Urinary bladder (tissue), 4 donors: ENCODE results near the gene ASTL. TPM values are rescaled to one million over a fixed set of nuclear protein-coding genes. Genes with fewer than 3 reads are reported as not detected.
"Not testable (repeated sequence)": the region's sequence is repeated elsewhere in the genome, so short reads cannot be mapped to it uniquely, and the experiment has no call there.

ENCODE experiments used
- DNase-seq: peaks from one replicate; pipeline ENCODE4 v3.0.0-alpha.2; 2015; ENCODE audit errors: extremely low spot score
- H3K27ac ChIP-seq: one replicate; pipeline ENCODE4 v1.5.1; 2013; ENCODE audit warnings: low read depth, mild to moderate bottlenecking, moderate library complexity
- H3K36me3 ChIP-seq: one replicate; pipeline ENCODE4 v1.6.1; 2013; ENCODE audit warnings: mild to moderate bottlenecking, moderate library complexity; ENCODE audit not compliant: insufficient read depth
- H3K4me1 ChIP-seq: one replicate; pipeline ENCODE4 v1.6.1; 2013; ENCODE audit warnings: mild to moderate bottlenecking, moderate library complexity; ENCODE audit not compliant: insufficient read depth
- H3K4me3 ChIP-seq: one replicate; pipeline ENCODE4 v1.5.1; 2013; ENCODE audit warnings: low read depth, low read length
- WGBS: extraction: QIAGEN DNeasy Blood & Tissue Kit; methylation state at CpG from one replicate; pipeline ENCODE4 v1.1.7; 2013; 5-methylcytosine and 5-hydroxymethylcytosine counted together
- polyA plus RNA-seq: library from polyadenylated mRNA; stranded (reverse); fragments of 200-250 nt; gene quantifications from one replicate; pipeline ENCODE4 v1.2.3, GENCODE V29; 2013
- total RNA-seq: library from RNA; depleted of rRNA; stranded (reverse); fragments of >200 nt; gene quantifications from one replicate; pipeline ENCODE4 v1.2.3, GENCODE V29; 2014
- donor health status: healthy with polysubstance abuse.
- donor health status: healthy.

Gene ASTL
- total and polyA plus RNA-seq, 2 donors: 0.09 to 0.85 TPM

- H3K4me1 ChIP-seq: no peaks in the 10 kb centered on the region
- WGBS: 68% methylated on average over 18 of the region's 18 CpGs
- no peak overlapping the region for H3K27ac ChIP-seq
- H3K4me3 ChIP-seq: no peak overlapping the region
- no peak for DNase-seq
- no peaks in the 10 kb centered on the region for H3K36me3 ChIP-seq
Measured at GRCh38 chr2:96091711-96092572, 46.4 kb downstream of the ASTL start.

GRCh38 chr2:96091141-96091710 is 47.1 kb downstream of the ASTL start:
- 88% methylated on average over 14 of the region's 14 CpGs for WGBS
- no peak overlapping the region for H3K4me3 ChIP-seq
- H3K27ac ChIP-seq: no peak overlapping the region
- H3K4me1 ChIP-seq: no peaks in the 10 kb centered on the region
- no peaks in the 10 kb centered on the region for H3K36me3 ChIP-seq
- DNase-seq: no peak

GRCh38 chr2:96090196-96090926 is 47.9 kb downstream of the ASTL start:
- DNase-seq: no peak
- Histone ChIP-seq H3K4me3 (no peak overlapping the region), H3K27ac (no peak overlapping the region), H3K36me3 (no peaks in the 10 kb centered on the region), H3K4me1 (no peaks in the 10 kb centered on the region)
- 79% methylated on average over 12 of the region's 12 CpGs for WGBS

GRCh38 chr2:96089356-96090195 is 48.7 kb downstream of the ASTL start:
- 66% methylated on average over 22 of the region's 22 CpGs for WGBS
- H3K27ac ChIP-seq: no peak overlapping the region
- no peak for DNase-seq
- no peaks in the 10 kb centered on the region for H3K4me1 ChIP-seq
- H3K4me3 ChIP-seq: no peak overlapping the region
- H3K36me3 ChIP-seq: no peaks in the 10 kb centered on the region

- WGBS: 77% methylated on average over 19 of the region's 19 CpGs
- no peaks in the 10 kb centered on the region for H3K4me1 ChIP-seq
- H3K27ac ChIP-seq: no peak overlapping the region
- H3K4me3 ChIP-seq: no peak overlapping the region
- no peaks in the 10 kb centered on the region for H3K36me3 ChIP-seq
- DNase-seq: no peak
Measured at GRCh38 chr2:96088340-96089335, 49.7 kb downstream of the ASTL start.

GRCh38 chr2:96087130-96087529 is 51.2 kb downstream of the ASTL start:
- no peaks in the 10 kb centered on the region for H3K4me1 ChIP-seq
- H3K4me3 ChIP-seq: no peak overlapping the region
- no peak for DNase-seq
- no peak overlapping the region for H3K27ac ChIP-seq
- WGBS: 45% methylated on average over 2 of the region's 2 CpGs
- no peaks in the 10 kb centered on the region for H3K36me3 ChIP-seq

- Histone ChIP-seq H3K27ac (no peak overlapping the region), H3K4me1 (no peaks in the 10 kb centered on the region), H3K36me3 (no peaks in the 10 kb centered on the region), H3K4me3 (no peak overlapping the region)
- DNase-seq: no peak
- WGBS: 94% methylated on average over 12 of the region's 12 CpGs
Measured at GRCh38 chr2:96085541-96086355, 52.6 kb downstream of the ASTL start.

- H3K4me1 ChIP-seq, H3K36me3 ChIP-seq, H3K4me3 ChIP-seq, H3K27ac ChIP-seq, DNase-seq: not testable (repeated sequence)
- WGBS: 72% methylated on average over 5 of the region's 7 CpGs
Measured at GRCh38 chr2:96084858-96085518, 53.3 kb downstream of the ASTL start.

GRCh38 chr2:96083989-96084857 is 54.1 kb downstream of the ASTL start:
- WGBS: 90% methylated on average over 22 of the region's 22 CpGs
- Histone ChIP-seq H3K4me3 (no peak overlapping the region), H3K4me1 (no peaks in the 10 kb centered on the region), H3K36me3 (no peaks in the 10 kb centered on the region), H3K27ac (no peak overlapping the region)
- DNase-seq: no peak

GRCh38 chr2:96083064-96083939 is 55.0 kb downstream of the ASTL start:
- no peak for DNase-seq
- Histone ChIP-seq H3K36me3 (no peaks in the 10 kb centered on the region), H3K4me3 (no peak overlapping the region), H3K4me1 (no peaks in the 10 kb centered on the region), H3K27ac (no peak overlapping the region)
- 72% methylated on average over 9 of the region's 9 CpGs for WGBS
